HG03460 (cell line): ENCODE measurements around the gene HRH4.

Source experiments
- ATAC-seq: cut with Tn5 transposase; IDR thresholded peaks from one replicate; pipeline ENCODE4 v1.9.1; 2021; ENCODE audit not compliant: unreplicated experiment

The HRH4 gene

GRCh38 chr18:24504401-24504800 is 44.0 kb downstream of the HRH4 start:
- ATAC-seq: no peak

DNA sequence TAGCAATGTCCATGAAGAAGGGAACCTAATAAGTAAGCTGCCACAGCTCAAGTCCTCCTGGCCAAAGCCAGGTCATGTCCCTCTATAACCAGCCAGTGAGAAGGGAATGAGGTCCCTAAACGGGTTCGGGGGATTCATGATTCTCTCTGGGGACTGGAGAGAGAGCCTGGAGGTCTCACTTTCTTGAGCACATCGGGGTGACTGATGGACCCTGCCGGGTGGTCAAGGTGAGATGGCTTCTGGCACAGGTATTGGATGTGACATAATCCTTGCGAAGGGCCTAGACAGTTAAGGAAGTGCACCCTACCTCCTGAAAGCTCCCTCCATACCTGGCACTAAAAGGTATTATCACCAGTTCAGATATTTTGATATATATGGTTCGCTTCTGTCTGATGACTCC is 45.7 kb downstream of the HRH4 start:
- ATAC-seq: no peak

DNA sequence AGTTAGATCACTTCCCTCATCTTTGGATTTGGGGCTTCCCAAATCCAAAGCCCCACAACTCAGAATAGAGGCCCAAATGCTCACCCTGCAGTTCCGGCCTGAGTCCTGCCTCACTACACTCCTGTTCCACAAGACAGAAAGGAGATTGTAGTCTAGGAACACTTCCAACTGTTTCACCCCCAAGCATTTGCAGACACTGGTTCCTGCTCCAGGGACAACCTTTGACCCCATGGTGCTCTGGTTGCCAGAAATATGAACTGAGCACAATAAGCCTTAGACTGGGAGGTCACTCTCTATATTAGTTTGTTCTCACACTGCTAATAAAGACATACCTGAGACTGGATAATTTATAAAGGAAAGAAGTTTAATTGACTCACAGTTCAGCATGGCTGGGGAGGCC is 49.0 kb downstream of the HRH4 start:
- ATAC-seq: no peak

GRCh38 chr18:24514439-24514838 is 54.0 kb downstream of the HRH4 start:
- ATAC-seq: peak; percentile 65

- ATAC-seq: no peak
These were observed 55.3 kb downstream of the HRH4 start for GRCh38 chr18:24515721-24516120.

DNA sequence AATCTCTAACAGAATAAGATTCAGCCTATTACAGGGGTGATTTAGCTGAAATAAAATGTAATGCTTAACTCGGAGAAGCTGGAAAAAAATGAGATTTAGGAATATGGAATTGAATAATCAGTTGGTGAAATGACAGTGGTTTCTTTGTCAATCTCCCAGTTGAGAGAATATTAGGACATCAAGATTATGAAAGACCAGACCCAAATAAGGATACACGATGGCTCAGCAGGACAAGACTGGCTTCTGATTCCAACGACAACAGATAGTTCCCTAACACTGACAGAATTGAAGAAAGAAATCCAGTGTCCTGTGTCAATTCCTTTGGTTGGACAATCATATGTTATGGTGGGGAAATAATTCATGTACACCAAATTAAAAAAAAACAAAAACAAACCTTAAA is 55.8 kb downstream of the HRH4 start:
- no peak for ATAC-seq

- no peak for ATAC-seq
These were observed 57.1 kb downstream of the HRH4 start for GRCh38 chr18:24517554-24517953.

DNA sequence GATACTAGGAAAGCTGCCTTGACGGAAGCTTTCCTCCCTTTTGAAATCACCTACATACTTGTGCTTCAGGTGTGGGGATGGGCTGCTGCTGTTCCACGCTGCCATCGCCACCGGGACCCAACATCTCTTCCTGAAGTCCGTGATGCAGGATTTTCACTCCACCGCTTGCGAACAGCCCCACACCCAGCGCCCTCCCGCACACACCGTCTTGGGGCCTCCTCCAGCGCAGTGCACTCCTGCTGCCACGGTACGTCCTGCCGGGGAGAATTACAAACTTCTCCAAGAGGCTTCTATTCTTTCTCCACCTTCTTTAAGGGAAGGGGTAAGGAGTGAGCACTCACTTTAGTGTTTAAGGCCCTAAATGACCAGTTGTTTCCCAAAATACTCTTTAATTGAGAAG is 58.2 kb downstream of the HRH4 start:
- ATAC-seq: no peak
